B cell (primary cell): ENCODE data around the gene C9orf72.

Source experiments
- EZH2 ChIP-seq: IDR thresholded peaks from 2 replicates; pipeline ENCODE4 v1.6.1; 2012; ENCODE audit warnings: borderline replicate concordance, low read depth, mild to moderate bottlenecking, moderate library complexity, low read length; ENCODE audit not compliant: insufficient read depth, poor library complexity, severe bottlenecking
- TF ChIP-seq, protein P1 (sequence below): fragments of 200-600 bp; IDR thresholded peaks from one replicate; pipeline ENCODE4 v1.8.0; 2022; ENCODE audit warnings: antibody characterized with exemption, mild to moderate bottlenecking

DNA sequence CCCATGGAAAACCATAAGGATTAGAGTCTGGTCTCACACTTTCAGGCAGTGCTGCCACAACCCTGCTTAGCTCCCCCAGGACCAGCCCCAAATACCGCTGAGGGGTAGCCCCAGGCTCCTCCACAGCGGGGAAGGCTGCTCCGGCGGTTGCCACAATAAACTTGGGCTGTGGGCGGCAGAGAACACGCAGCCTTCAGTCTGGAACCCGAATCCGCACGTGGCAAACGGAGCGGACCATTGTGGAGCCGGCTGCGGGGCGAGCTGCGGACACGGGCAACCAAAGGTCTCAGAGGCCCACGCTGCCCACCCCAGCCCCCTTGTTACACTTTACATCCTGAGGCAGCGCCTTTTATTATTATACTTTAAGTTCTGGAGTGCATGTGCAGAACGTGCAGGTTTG is 37.3 kb upstream of the C9orf72 start:
- TF ChIP-seq EZH2 = no peak
- TF ChIP-seq, protein P1, sequence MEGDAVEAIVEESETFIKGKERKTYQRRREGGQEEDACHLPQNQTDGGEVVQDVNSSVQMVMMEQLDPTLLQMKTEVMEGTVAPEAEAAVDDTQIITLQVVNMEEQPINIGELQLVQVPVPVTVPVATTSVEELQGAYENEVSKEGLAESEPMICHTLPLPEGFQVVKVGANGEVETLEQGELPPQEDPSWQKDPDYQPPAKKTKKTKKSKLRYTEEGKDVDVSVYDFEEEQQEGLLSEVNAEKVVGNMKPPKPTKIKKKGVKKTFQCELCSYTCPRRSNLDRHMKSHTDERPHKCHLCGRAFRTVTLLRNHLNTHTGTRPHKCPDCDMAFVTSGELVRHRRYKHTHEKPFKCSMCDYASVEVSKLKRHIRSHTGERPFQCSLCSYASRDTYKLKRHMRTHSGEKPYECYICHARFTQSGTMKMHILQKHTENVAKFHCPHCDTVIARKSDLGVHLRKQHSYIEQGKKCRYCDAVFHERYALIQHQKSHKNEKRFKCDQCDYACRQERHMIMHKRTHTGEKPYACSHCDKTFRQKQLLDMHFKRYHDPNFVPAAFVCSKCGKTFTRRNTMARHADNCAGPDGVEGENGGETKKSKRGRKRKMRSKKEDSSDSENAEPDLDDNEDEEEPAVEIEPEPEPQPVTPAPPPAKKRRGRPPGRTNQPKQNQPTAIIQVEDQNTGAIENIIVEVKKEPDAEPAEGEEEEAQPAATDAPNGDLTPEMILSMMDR = no peak
